Tibial nerve (tissue), 4 donors: Measurements from ENCODE around the gene TTC23. TPM values are rescaled to one million over a fixed set of nuclear protein-coding genes. Genes with fewer than 3 reads are reported as not detected.

Experiments
- DNase-seq, 2 donors: peaks; one replicate each; pipeline ENCODE4 v3.0.0-alpha.2; 2019; ENCODE audit warnings: low spot score in 2 of 2
- H3K27ac ChIP-seq, 4 donors: fragments of 200-600 bp; sonication (generic) in 3 of 4; one replicate each; pipeline ENCODE4 v1.5.1; 2017 to 2019; ENCODE audit warnings: mild to moderate bottlenecking in 1 of 4
- H3K27me3 ChIP-seq, 2 donors: fragments of 200-600 bp; sonication (generic) in 1 of 2; one replicate each; pipeline versions ENCODE4 v1.5.1 to v1.6.0; 2017 to 2019
- H3K36me3 ChIP-seq, 3 donors: fragments of 200-600 bp; sonication (generic); one replicate each; pipeline ENCODE4 v1.5.1; 2018 to 2019
- H3K4me1 ChIP-seq, 4 donors: fragments of 200-600 bp; sonication (generic) in 3 of 4; one replicate each; pipeline ENCODE4 v1.5.1; 2017 to 2019
- H3K4me3 ChIP-seq, 4 donors: fragments of 200-600 bp; sonication (generic) in 3 of 4; one replicate each; pipeline ENCODE4 v1.5.1; 2017 to 2019; ENCODE audit warnings: mild to moderate bottlenecking in 1 of 4, moderate library complexity in 1 of 4
- H3K9me3 ChIP-seq, 4 donors: fragments of 200-600 bp; sonication (generic) in 3 of 4; one replicate each; pipeline ENCODE4 v1.5.1; 2017 to 2019
- EP300 ChIP-seq, 2 donors: sonication (generic); formaldehyde crosslinking; IDR thresholded peaks; one replicate each; pipeline ENCODE4 v1.6.1; 2017; ENCODE audit warnings: antibody characterized with exemption in 2 of 2, mild to moderate bottlenecking in 1 of 2
- POLR2A ChIP-seq, 2 donors: fragments of 450-650 bp; IDR thresholded peaks; one replicate each; pipeline ENCODE4 v1.6.1; 2017; ENCODE audit warnings: antibody characterized with exemption in 2 of 2, mild to moderate bottlenecking in 2 of 2, moderate library complexity in 2 of 2
- WGBS, 2 donors: methylation state at CpG; one replicate each; pipeline ENCODE4 v1.1.5; 2018; 5-methylcytosine and 5-hydroxymethylcytosine counted together
- total RNA-seq, 4 donors: library from RNA; depleted of rRNA; stranded (reverse); fragments of >200 nt; gene quantifications; one replicate each; pipeline ENCODE4 v1.1.0, GENCODE V29; 2016
- TF ChIP-seq, protein P1 (sequence below), 5 experiments: fragments of 200-600 bp in 3 of 5; fragments of 450-650 bp in 2 of 5; sonication (generic) in 3 of 5; IDR thresholded peaks; one replicate each; pipeline ENCODE4 v1.5.1; 2016 to 2019; ENCODE audit warnings: antibody characterized with exemption in 5 of 5, mild to moderate bottlenecking in 3 of 5, moderate library complexity in 2 of 5

The TTC23 gene
- total RNA-seq, 4 donors from 2014 or later, result 19.3 to 59.2 (median 25.7) TPM

DNA sequence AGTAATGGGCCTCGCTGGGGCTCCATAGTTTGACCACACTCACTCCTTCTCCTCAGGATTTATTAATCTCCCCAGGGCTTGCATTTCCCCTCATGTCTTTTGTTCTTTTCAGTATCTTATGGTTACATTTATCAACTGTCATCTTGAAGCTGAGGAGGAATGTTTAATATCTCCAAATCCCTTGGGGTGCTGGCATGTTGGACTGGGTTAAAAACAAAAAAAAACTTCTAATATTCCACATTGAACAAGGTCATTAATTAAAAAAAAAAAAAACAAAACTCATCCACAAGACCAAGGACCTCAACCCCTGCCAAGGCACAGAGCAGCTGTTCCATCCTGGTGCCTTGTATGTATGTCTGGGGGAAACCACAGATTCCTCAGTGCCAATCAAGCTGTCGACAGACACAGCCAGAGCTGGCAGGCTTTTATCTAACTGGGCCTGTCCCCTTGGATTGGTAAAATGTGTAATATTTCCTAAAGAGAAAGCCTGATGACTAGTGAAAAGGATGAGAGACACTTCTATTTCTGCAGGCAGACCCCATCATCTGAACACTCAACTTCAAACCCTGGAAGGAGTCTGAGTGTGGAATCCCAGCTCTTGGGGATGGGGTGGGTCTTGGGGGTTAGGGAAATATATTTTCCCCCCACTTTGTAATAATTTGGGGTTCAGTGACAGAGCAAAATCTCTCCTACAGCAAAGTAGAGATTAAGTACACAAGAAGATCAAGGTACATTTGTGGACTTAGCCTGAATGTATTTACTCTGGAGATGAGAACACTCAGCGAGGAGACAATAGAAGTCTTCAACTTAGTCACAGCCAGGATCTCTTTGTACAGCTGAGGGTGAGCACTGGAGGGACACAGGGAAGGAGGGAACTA is 69.1 kb downstream of the TTC23 start:
- Histone ChIP-seq H3K27ac (peak overlapping the region in 1 of 4 donors; percentile 53), H3K4me3 (no peak overlapping the region), H3K9me3 (no peaks in the 10 kb centered on the region), H3K4me1 (peaks cover 0 to 46% (median 11%) of the 10 kb centered on the region in 4 donors), H3K27me3 (no peaks in the 10 kb centered on the region), H3K36me3 (peaks cover 0 to 6% (median 0%) of the 10 kb centered on the region in 3 donors)
- WGBS, 2 donors, result 82 to 87% methylated on average over 3 of the region's 3 CpGs
- no peak for TF ChIP-seq EP300 (IDR thresholded peaks at IDR 0.05)
- TF ChIP-seq, protein P1, sequence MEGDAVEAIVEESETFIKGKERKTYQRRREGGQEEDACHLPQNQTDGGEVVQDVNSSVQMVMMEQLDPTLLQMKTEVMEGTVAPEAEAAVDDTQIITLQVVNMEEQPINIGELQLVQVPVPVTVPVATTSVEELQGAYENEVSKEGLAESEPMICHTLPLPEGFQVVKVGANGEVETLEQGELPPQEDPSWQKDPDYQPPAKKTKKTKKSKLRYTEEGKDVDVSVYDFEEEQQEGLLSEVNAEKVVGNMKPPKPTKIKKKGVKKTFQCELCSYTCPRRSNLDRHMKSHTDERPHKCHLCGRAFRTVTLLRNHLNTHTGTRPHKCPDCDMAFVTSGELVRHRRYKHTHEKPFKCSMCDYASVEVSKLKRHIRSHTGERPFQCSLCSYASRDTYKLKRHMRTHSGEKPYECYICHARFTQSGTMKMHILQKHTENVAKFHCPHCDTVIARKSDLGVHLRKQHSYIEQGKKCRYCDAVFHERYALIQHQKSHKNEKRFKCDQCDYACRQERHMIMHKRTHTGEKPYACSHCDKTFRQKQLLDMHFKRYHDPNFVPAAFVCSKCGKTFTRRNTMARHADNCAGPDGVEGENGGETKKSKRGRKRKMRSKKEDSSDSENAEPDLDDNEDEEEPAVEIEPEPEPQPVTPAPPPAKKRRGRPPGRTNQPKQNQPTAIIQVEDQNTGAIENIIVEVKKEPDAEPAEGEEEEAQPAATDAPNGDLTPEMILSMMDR (IDR thresholded peaks at IDR 0.05), result no peak
- TF ChIP-seq POLR2A (IDR thresholded peaks at IDR 0.05), result no peak
- no peak for DNase-seq

DNA sequence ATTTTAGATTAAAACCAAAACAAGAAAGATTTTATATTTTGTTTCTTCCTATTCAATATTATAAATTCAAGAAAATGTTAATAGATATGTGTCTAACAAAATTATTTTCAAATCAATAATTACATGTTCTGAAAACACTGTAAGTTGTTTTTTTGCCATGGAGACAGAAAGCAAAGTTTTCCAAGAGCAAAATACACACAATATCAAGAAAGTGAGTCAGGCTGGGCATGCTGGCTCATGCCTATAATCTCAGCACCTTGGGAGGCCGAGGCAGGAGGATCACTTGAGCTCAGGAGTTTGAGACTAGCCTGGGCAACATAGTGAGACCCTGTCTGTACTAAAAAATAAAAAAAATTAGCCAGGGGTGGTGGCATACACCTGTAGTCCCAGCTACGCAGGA is 71.7 kb downstream of the TTC23 start:
- Histone ChIP-seq H3K27ac (no peak overlapping the region), H3K36me3 (peaks cover 0 to 15% (median 0%) of the 10 kb centered on the region in 3 donors), H3K27me3 (no peaks in the 10 kb centered on the region), H3K4me3 (no peak overlapping the region), H3K4me1 (peaks cover 0 to 41% (median 7%) of the 10 kb centered on the region in 4 donors), H3K9me3 (no peaks in the 10 kb centered on the region)
- TF ChIP-seq, protein P1 (IDR thresholded peaks at IDR 0.05), result no peak
- no peak for TF ChIP-seq EP300 (IDR thresholded peaks at IDR 0.05)
- TF ChIP-seq POLR2A (IDR thresholded peaks at IDR 0.05), result no peak
- DNase-seq, result no peak
- WGBS, 2 donors, result 89 to 95% methylated on average over 2 of the region's 2 CpGs

DNA sequence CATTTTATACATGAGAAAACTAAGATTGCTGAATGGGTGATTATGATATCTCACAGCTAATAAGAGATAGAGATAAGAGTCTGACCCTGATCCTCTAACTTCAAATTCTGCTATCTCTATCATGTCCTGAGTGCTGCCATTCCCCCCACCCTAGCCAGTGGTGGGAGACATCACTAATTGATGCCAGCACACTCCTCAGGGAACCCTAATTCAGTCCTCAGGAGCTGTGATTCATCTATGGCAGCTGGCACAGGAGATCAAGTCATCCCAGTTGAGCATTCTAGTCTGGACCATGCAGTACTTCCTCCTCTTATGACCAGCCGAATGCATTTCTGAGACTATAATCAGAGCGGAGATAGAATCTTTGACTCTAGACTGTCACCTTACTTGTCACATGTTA is 72.6 kb downstream of the TTC23 start:
- no peaks in the 10 kb centered on the region for H3K27me3 ChIP-seq
- peaks cover 0 to 24% (median 0%) of the 10 kb centered on the region in 3 donors for H3K36me3 ChIP-seq
- peaks cover 0 to 32% (median 6%) of the 10 kb centered on the region in 4 donors for H3K4me1 ChIP-seq
- H3K4me3 ChIP-seq, result no peak overlapping the region
- no peak for DNase-seq
- no peak for TF ChIP-seq POLR2A (IDR thresholded peaks at IDR 0.05)
- TF ChIP-seq, protein P1 (IDR thresholded peaks at IDR 0.05), result no peak
- no peak for TF ChIP-seq EP300 (IDR thresholded peaks at IDR 0.05)
- no peak overlapping the region for H3K27ac ChIP-seq
- 94 to 96% methylated on average over 2 of the region's 2 CpGs for WGBS, 2 donors
- H3K9me3 ChIP-seq, result no peaks in the 10 kb centered on the region

DNA sequence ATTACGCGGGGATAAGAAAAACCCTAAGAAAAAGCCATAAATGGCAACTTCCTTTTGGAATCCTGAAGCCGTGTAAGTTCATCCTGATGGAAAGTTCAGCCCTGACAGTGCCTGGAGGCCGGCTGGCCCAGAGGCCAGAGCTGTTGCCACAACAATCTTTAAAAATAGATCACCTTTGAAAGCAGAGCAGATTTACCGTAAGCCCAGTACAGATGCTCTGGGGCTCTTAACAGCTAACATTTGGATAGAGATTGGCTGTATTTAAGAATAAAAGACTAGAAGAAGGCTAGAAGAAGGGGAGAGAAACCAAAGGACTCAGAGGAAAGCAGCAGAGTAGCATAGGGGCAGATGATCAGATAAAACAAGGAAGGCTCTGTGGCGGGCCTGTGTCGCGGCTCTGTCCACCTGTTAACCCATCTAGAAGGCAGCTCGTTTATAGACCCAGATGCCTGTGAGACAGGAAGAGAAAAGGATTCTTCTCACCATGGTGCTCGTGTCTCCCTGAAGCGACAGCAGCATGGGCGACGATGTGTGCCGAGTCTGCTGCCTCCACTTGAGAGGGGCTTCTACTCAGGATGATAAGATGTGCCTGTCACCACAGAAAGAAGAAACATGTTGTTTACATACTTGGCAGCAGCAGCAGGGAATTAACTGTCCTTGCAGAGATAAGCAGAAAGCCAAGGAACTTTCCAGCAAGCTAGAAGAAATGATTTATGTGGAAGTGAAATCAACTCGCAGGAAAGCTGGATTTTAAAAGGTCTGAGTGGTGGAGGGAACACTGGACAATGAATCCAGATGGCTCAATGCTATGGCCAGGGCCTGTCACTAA is 74.6 kb downstream of the TTC23 start:
- no peak for TF ChIP-seq EP300 (IDR thresholded peaks at IDR 0.05)
- TF ChIP-seq, protein P1 (IDR thresholded peaks at IDR 0.05), result no peak
- TF ChIP-seq POLR2A (IDR thresholded peaks at IDR 0.05), result no peak
- DNase-seq, result no peak
- Histone ChIP-seq H3K4me1 (peaks cover 0 to 29% (median 5%) of the 10 kb centered on the region in 4 donors), H3K9me3 (no peaks in the 10 kb centered on the region), H3K36me3 (peaks cover 0 to 27% (median 0%) of the 10 kb centered on the region in 3 donors), H3K27ac (peak overlapping the region in 1 of 4 donors; percentile 40), H3K27me3 (no peaks in the 10 kb centered on the region), H3K4me3 (no peak overlapping the region)
- WGBS, 2 donors, result 76 to 81% methylated on average over 15 of the region's 15 CpGs
